Right lobe of liver (tissue), 4 donors: ENCODE results near the gene ACOX1.

Experiments
- POLR2A ChIP-seq: fragments of 450-650 bp; IDR thresholded peaks from one replicate; pipeline ENCODE4 v1.6.1; 2017; ENCODE audit warnings: antibody characterized with exemption, mild to moderate bottlenecking
- TF ChIP-seq, protein P1 (sequence below), 4 donors: fragments of 200-600 bp in 3 of 4; fragments of 450-650 bp in 1 of 4; IDR thresholded peaks; one replicate each; pipeline versions ENCODE4 v1.5.1 to v1.8.0; 2016 to 2022; ENCODE audit warnings: antibody characterized with exemption in 4 of 4, mild to moderate bottlenecking in 2 of 4
- donor health status: DM: no; HTN: no; CAD: no.
- donor health status: DM: no; HTN: no; CAD: no.
- donor health status: DM: no; HTN: yes; CAD: no.

DNA sequence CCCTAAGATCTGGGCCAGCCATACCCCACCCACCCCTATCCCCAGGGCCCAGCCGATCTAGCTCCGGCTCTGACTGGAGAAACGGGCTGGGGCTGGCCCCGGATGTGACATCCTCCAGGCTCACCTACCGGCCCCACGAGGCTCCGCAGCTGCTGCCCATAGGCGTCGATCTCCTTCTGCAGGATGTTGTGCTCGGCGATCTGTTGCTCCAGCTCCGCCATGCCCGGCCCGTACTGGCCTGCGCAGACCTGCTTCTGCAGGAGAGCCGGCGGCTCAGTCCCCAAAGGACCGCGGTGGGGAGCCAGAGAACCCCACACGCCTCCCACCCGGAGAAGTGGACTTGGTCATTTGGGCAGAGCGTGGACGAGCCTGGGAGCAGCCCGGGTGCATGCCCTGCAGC is 43.3 kb upstream of the ACOX1 start:
- TF ChIP-seq, protein P1, sequence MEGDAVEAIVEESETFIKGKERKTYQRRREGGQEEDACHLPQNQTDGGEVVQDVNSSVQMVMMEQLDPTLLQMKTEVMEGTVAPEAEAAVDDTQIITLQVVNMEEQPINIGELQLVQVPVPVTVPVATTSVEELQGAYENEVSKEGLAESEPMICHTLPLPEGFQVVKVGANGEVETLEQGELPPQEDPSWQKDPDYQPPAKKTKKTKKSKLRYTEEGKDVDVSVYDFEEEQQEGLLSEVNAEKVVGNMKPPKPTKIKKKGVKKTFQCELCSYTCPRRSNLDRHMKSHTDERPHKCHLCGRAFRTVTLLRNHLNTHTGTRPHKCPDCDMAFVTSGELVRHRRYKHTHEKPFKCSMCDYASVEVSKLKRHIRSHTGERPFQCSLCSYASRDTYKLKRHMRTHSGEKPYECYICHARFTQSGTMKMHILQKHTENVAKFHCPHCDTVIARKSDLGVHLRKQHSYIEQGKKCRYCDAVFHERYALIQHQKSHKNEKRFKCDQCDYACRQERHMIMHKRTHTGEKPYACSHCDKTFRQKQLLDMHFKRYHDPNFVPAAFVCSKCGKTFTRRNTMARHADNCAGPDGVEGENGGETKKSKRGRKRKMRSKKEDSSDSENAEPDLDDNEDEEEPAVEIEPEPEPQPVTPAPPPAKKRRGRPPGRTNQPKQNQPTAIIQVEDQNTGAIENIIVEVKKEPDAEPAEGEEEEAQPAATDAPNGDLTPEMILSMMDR (IDR thresholded peaks at IDR 0.05), result no peak
- no peak for TF ChIP-seq POLR2A
